MG63 (cell line): ENCODE results near the gene TMEM17. TPM values are rescaled to one million over a fixed set of nuclear protein-coding genes. Genes with fewer than 3 reads are reported as not detected.
"Not testable (repeated sequence)": the region's sequence is repeated elsewhere in the genome, so short reads cannot be mapped to it uniquely, and the experiment has no call there.

Experiments used
- DNase-seq: peaks from one replicate; pipeline ENCODE4 v3.0.0-alpha.2; 2020
- H3K27me3 ChIP-seq: fragments of 250-450 bp; sonication (Bioruptor Pico); 2 replicates; pipeline ENCODE4 v1.5.1; 2020; ENCODE audit warnings: mild to moderate bottlenecking, moderate library complexity
- H3K36me3 ChIP-seq: fragments of 250-450 bp; sonication (Bioruptor Pico); 2 replicates; pipeline ENCODE4 v1.5.1; 2020; ENCODE audit warnings: mild to moderate bottlenecking, moderate library complexity
- H3K4me3 ChIP-seq: fragments of 250-450 bp; sonication (Bioruptor Pico); 2 replicates; pipeline ENCODE4 v1.5.1; 2020; ENCODE audit warnings: mild to moderate bottlenecking, moderate library complexity
- H3K9me3 ChIP-seq: fragments of 250-450 bp; sonication (Bioruptor Pico); 2 replicates; pipeline ENCODE4 v1.5.1; 2020; ENCODE audit warnings: mild to moderate bottlenecking, moderate library complexity
- total RNA-seq: library from RNA; depleted of rRNA; stranded (reverse); fragments of >200 nt; shearing (Covaris generic); gene quantifications from 2 replicates; pipeline ENCODE4 v1.2.3, GENCODE V29; 2014; ENCODE audit warnings: low replicate concordance; rRNA removed

TMEM17 gene, protein sequence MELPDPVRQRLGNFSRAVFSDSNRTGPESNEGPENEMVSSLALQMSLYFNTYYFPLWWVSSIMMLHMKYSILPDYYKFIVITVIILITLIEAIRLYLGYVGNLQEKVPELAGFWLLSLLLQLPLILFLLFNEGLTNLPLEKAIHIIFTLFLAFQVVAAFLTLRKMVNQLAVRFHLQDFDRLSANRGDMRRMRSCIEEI
- 2.0 and 2.6 TPM in 2 replicates for total RNA-seq

DNA sequence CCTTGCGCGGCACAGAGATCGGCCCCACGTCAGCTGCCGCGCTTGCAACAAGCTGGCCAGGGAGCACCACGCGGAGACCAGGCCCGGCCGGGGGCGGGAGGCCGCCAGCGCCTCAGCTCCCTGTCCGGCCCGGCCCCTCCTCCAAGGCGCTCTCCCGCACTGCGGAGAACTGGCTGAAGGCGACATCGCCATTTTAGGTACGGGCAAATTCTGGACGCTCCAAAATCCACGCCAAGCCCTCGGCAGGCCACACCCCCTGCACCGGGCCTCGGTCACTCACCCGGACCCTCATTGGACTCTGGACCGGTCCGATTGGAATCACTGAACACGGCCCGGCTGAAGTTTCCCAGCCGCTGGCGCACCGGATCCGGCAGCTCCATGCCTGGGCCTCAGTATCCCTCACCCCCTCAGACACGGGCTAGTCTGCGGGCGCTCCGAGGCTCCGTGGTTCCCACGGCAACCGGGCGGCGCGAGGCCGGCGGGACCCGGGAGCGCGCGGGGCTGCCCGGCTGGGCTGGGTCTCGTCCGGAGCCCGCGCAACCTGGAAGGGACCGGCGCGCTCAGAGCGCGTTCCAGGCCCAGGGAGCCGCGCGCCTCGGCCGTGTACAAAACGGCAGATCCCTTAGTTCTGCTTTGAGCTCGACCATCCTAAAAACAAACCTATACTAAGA is at the start of gene TMEM17:
TSS of gene TMEM17 (minus strand) at position 446 of the 671 bp plus-strand sequence. CDS start at position 380, 66 bp downstream.
- Histone ChIP-seq H3K27me3 (no peaks in the 10 kb centered on the region), H3K36me3 (no peaks in the 10 kb centered on the region), H3K9me3 (no peaks in the 10 kb centered on the region), H3K4me3 (peak within 1 kb of the TSS; percentile 73)
- DNase-seq = peak; percentile 91

DNA sequence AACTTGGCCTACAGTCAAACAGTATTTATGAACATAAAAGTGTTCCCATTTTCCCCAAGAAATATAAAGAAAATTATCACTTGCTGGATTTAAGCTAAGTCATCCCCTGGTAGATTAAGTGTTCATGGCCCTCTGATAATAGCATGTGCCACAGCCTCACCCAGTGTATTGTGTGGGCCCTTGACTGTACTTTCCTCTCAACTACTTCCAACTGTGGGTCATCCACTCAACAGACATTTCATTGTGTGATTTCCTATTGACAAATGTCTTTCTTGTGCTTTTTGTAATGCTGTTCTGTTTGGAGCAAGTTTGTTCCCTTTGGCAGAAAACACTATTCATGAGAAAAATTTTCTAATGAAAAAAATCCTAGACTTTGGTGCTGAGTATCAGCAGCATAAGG is 48.4 kb upstream of the TMEM17 start:
- Histone ChIP-seq H3K27me3 (no peaks in the 10 kb centered on the region), H3K4me3 (no peak overlapping the region), H3K36me3 (no peaks in the 10 kb centered on the region), H3K9me3 (no peaks in the 10 kb centered on the region; the same call in 1 of the 2 replicates)
- DNase-seq = no peak

DNA sequence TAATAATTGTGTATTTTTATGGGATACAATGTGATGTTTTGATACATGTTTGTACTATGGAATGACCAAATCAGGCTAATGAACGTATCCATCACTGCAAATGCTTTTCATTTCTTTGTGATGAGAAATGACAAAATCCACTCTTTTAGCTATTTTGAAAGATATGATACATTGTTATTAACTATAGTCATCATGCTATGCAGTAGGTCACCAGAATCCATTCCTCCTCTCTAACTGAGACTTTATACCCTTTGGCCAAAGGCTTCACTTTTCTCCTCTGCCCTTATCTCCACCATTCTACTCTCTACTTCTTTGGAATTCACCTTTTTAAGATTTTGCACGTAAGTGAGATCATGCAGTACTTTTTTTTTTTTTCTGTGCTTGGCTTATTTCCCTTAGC is 44.5 kb upstream of the TMEM17 start:
- Histone ChIP-seq H3K27me3 (no peaks in the 10 kb centered on the region), H3K9me3 (no peaks in the 10 kb centered on the region), H3K4me3 (no peak overlapping the region), H3K36me3 (no peaks in the 10 kb centered on the region)
- DNase-seq = no peak

DNA sequence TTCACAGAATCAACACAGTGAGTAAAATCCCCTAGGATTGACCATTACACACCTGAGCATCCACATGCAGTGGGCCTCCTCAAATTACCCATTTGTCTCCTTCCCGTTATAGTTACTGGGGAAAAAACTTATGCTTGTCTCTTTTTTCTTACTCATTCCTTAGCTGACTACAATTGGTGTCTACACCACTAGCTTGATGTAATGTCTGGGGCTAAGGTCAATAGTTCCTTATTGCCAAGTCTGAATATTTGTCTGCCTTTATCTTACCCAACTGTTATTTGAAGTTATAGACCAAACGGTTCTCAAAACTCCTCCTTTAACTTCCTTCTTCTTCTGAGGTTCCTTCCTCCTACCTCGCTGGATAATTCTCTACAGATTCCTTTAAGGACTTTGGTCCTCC is 41.9 kb upstream of the TMEM17 start:
- Histone ChIP-seq H3K4me3 (no peak overlapping the region), H3K36me3 (no peaks in the 10 kb centered on the region), H3K9me3 (no peaks in the 10 kb centered on the region), H3K27me3 (no peaks in the 10 kb centered on the region)
- no peak for DNase-seq

DNA sequence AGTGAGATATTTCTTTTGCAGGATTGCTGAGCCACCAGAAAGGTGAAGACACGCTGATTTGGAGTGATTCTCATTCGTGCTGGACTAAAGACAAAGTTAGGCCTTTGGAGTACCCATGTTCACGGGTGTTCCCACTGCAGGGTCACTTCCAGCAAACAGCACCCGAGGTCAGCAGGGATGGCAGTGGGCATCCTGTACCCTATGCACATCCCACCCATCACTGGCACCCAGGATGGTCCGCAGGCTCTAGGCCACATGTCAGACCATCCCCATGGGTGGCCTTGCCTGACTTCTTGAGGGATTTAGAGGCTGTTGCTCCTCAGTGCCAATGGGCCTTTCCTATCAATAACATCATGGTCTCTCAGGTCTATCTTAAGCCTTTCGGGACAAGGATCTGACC is 39.3 kb upstream of the TMEM17 start:
- no peaks in the 10 kb centered on the region for H3K27me3 ChIP-seq
- no peak for DNase-seq
- H3K4me3 ChIP-seq = no peak overlapping the region
- H3K9me3 ChIP-seq = no peaks in the 10 kb centered on the region
- no peaks in the 10 kb centered on the region for H3K36me3 ChIP-seq

DNA sequence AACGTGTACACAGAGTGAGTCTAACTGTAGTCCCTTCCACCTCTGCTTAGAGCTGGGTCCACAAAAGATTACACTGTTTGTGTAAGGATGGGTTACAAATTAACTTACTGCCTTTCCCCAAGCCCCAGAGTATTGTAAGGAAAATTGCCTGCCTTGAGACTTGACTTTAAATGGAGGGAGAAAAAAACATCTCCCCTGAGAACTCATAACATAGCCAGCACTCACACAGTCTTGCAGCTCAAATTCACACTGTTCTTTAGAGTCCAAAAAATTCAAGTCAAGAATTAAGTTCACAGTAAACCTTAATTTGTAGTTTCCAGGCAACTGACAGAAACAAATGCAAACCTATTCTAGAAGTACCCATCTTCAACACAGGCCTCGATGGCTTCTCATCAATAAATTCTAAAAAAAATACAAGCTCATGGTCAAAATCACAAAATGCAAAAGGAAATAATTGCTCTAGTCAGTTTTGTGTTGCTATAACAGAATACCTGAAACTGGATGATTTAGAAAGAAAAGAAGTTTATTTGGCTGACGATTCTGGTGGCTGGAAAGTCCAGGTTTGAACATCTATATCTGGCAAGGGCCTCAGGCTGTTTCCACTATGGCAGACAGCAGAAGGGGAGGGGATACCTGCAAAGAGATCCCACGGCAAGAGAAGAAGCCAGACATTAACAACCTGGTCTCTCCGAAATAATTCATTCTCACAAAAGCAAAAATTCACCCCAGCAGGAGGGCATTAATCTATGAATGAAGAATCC is 34.6 kb upstream of the TMEM17 start:
- Histone ChIP-seq H3K36me3 (no peaks in the 10 kb centered on the region), H3K27me3 (no peaks in the 10 kb centered on the region), H3K4me3 (no peak overlapping the region), H3K9me3 (no peaks in the 10 kb centered on the region)
- no peak for DNase-seq

DNA sequence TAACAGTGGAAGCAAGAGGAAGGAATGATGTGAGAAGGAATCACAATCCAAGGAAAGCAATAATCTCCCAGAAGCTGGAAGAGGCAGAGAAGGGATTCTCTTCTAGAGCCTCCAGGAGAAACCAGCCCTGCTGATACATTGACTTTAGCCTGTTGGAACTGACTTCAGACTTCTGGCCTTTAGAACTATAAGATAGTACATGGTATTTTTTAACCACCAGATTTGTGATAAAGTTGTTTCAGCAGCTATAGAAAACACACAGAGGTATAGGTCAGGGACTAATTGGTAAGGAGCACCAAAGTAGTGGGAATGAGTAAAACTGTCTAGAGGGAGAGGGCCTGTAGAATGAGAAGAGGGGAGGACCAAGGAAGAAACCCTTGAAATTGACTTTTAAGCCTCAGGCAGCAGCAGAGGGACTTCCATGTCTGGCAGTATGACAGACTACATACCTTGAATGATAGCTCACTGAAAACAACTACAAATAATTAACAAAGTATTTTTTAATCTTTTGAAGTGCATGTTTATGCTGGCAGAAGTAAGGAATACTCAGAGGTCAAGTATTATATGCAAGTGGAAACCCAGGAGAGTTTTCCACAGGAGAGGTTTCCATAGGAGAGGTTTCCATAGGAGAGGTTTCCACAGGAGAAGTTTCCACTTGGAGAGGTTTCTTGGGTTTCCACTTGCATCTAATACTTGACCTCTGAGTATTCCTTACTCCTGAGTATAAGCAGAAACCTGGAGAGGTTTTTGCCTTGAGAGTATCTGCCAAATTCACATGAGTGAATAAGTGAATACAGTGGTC is 33.8 kb upstream of the TMEM17 start:
- Histone ChIP-seq H3K4me3 (no peak overlapping the region), H3K27me3 (no peaks in the 10 kb centered on the region), H3K36me3 (no peaks in the 10 kb centered on the region), H3K9me3 (no peaks in the 10 kb centered on the region)
- DNase-seq = no peak

DNA sequence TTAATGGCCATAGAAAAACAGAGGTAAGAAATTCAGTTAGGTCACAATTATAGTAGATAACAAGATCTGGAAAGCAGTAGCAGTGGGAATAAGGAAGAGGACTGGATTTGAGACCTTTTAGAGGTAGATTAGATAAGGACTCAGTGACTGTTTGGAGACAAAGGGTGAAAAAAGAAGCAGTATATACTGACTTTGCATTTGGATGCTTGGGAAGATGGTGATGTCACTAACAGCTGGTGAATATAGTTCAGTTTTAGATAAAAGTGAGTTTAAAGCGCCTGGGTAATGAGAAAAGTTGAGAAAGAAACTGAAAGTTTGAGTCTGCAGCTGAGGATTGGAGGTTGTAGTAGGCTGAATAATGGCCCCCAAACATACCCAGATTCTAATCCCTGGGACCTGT is 32.8 kb upstream of the TMEM17 start:
- Histone ChIP-seq H3K4me3 (no peak overlapping the region), H3K9me3 (no peaks in the 10 kb centered on the region), H3K27me3 (no peaks in the 10 kb centered on the region), H3K36me3 (no peaks in the 10 kb centered on the region)
- no peak for DNase-seq

DNA sequence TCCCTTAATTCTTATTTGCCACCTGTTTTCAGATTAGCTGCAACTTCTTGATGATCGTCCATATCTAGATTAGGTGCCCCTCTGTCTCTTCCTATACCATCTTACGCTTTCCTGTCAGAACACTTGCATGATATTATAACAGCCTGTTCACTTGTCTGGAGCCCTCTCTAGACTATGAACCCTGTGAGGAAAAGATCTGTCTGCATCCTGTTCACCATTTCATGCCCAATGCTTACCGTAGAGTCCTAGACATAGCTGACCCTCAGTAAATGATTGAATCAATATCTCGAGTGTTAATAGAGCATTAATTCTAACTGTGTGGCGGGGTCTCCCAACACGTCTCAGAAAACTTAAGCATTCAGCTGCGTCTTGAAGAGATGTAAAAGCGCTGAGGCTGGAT is 31.8 kb upstream of the TMEM17 start:
- DNase-seq = no peak
- Histone ChIP-seq H3K9me3 (no peaks in the 10 kb centered on the region), H3K27me3 (no peaks in the 10 kb centered on the region), H3K4me3 (no peak overlapping the region), H3K36me3 (no peaks in the 10 kb centered on the region)

DNA sequence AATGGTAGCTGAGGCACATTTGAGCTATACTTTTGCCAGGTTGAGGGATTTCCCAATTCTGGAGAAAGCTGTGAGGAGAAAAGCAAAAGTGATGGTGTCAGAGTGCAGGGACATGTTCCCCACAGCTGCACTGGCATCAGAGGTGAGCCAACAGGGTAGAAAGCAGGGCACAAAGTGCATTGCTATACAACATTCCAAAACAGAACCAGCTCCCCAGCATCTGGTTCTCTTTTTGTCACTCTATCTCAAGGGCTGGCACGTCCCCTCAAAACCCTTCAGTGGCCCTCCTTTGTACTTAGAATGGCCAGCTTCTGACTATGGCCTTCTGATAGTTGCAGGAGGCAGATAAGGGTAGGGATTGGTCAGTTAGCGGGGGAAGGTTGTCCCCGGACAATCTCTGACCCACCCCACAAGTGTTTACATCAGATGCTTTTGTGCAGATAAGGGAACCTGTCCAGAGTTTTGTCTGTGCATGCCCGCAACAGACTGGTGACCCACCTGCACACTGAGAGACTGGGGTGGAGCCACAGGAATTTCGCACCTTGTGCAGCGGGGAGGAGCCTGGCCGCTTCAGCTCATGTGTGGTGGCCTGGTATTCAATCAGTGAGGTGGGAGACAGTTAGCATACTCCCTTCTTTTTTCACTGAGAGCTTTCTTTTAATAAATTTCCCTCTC is 31.0 kb upstream of the TMEM17 start:
- H3K36me3 ChIP-seq = no peaks in the 10 kb centered on the region
- no peak overlapping the region for H3K4me3 ChIP-seq
- H3K9me3 ChIP-seq = no peaks in the 10 kb centered on the region
- no peak for DNase-seq
- no peaks in the 10 kb centered on the region for H3K27me3 ChIP-seq

DNA sequence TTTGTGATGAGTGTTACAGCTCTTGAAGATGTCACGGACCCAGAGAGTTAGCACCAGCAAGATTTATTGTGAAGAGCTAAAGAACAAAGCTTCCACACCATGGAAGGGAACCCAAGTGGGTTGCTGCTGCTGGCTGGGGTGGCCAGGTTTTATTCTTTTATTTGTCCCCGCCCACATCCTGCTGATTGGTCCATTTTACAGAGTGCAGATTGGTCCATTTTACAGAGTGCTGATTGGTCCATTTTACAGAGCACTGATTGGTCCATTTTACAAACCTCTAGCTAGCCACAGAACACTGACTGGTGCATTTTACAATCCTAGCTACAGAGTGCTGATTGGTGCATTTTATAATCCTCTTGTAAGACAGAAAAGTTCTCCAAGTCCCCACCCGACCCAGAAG is 29.5 kb upstream of the TMEM17 start:
- not testable (repeated sequence) for H3K4me3 ChIP-seq, H3K9me3 ChIP-seq, H3K27me3 ChIP-seq, DNase-seq, H3K36me3 ChIP-seq

DNA sequence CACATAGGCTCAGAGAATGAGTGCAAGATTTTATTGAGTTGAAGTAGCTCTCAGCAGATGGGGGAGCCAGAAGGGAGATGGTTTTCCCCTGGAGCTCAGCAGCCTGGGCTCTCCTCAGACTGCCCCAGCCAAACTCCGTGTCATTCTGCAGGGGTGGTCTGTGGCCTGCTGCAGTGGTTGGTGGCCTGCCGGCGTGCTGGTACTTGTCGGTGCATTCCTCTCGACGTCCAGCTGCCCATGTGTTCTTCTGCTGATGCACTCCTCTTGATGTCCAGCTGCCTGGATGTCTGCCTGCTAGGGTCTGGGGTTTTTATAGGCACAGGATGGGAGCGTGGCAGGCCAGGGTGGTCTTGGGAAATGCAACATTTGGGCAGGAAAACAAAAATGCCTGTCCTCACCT is 25.6 kb upstream of the TMEM17 start:
- Histone ChIP-seq H3K9me3 (no peaks in the 10 kb centered on the region; the same call in 1 of the 2 replicates), H3K4me3 (no peak overlapping the region), H3K36me3 (no peaks in the 10 kb centered on the region), H3K27me3 (no peaks in the 10 kb centered on the region)
- DNase-seq = no peak

DNA sequence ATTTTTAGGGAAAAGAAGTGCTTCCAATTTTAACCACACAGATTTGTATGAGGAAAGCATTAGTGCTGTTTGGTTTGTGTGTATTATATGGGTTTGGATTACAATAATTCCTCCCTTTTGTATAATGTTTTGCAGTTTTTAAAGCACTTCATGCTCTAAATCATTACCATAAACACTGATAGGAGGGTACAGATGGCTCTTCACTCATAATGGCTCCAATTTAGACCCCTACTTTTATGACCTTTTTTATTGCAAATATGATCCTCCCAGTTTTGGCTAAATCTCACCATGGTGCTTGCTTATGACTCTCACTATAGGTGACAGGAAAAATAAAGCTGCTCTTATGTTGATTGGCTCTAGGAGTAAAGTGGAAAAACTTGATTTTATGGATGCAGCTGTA is 23.8 kb upstream of the TMEM17 start:
- H3K27me3 ChIP-seq = no peaks in the 10 kb centered on the region
- H3K9me3 ChIP-seq = no peaks in the 10 kb centered on the region; the same call in 1 of the 2 replicates
- H3K4me3 ChIP-seq = no peak overlapping the region
- no peak for DNase-seq
- H3K36me3 ChIP-seq = no peaks in the 10 kb centered on the region

DNA sequence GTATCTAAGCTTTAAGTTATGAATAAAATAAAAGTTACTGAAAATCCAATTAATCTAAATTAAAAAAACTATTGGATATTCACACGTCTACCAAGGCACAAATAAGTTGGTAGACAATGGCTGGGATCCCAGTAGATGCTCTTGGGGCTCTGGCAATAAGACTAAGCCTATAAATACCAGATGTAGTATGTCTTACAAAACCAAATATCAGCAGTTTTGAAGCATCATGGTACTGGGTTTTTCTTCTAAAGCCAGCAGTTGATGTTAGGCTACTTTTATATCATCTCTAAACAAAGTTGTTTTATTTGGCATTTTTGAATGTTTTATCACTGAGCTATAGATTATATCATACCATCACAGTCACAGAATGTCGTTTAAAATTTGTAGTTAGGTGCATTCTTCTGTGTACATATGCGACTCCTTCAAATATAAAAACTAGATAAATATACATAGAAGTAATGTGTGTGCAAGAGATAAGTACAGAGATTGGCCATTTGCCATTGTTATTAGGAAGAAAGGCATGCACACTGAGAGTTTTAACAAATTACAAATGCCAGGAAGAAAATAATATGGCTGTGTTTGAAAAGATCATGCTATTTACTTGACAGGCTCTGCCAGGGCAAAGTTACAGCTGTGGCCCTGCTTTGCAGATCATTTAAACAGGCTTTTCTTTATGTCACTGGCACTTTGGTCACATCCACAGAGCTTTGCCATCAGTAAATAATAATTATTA is 21.6 kb upstream of the TMEM17 start:
- Histone ChIP-seq H3K27me3 (no peaks in the 10 kb centered on the region), H3K36me3 (no peaks in the 10 kb centered on the region), H3K9me3 (peaks cover 5% of the 10 kb centered on the region; the same call in 1 of the 2 replicates), H3K4me3 (no peak overlapping the region)
- no peak for DNase-seq

DNA sequence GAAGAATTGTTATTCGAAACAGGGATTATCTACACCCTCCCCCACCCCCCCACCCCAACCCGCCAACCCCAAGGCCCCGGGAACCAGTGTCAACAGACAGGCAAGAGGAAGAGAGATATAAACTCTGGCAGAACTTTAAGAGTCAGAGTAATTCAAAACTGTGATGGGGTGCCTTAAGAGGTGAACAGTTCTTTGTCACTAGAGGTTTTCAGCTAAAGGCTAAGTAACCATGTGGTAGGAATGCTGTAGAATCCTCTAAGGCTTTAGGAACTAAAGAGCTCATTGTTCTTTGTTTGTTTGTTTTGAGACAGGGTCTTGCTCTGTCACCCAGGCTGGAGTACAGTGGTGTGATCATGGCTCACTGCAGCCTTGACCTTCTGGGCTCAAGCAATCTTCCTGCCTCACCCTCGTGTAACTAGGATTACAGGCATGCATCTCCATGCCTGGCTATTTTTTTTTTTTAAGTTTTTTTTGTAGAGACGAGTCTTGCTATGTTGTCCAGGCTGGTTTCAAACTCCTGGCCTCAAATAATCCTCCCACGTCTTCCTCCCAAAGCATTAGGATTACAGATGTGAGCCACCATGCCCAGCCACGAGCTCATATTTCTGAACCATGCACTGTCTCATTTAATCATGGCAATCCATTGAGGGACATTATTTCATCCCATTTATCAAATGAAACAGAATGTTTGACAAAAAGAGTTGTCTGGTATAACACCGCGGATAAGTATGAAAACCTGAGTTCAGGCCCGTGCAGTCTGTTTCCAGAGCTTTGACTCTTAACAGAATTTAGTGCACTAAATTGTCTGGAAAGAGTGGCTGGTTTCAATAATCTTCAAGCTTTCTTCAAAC is 20.8 kb upstream of the TMEM17 start:
- no peak for DNase-seq
- H3K27me3 ChIP-seq = no peaks in the 10 kb centered on the region
- no peak overlapping the region for H3K4me3 ChIP-seq
- no peaks in the 10 kb centered on the region for H3K36me3 ChIP-seq
- H3K9me3 ChIP-seq = peaks cover 5% of the 10 kb centered on the region; the same call in 1 of the 2 replicates
